Activated CD8-positive, alpha-beta memory T cell treated with anti-CD3 and anti-CD28 coated beads for 1 hour (primary cell): ENCODE data around the gene ABCD4.
"Not testable (repeated sequence)": the region's sequence is repeated elsewhere in the genome, so short reads cannot be mapped to it uniquely, and the experiment has no call there.

ENCODE experiments used
- DNase-seq, 2 donors: peaks; one replicate each; pipeline ENCODE4 v3.0.0-alpha.2; 2020; ENCODE audit warnings: low read depth in 1 of 2; ENCODE audit errors: extremely low read depth in 1 of 2

The ABCD4 gene

GRCh38 chr14:74308695-74309094, 6.0 kb upstream of the ABCD4 start:
- no peak for DNase-seq

- DNase-seq, result no peak
These were observed 544 bp downstream of the ABCD4 start for GRCh38 chr14:74302152-74302628.

- no peak for DNase-seq
These were observed 1.1 kb downstream of the ABCD4 start for GRCh38 chr14:74301594-74302151.

- peak in 1 of 2 donors; percentile 9 for DNase-seq
These were observed 3.6 kb downstream of the ABCD4 start for GRCh38 chr14:74299061-74299545.

GRCh38 chr14:74297986-74298385, 4.7 kb downstream of the ABCD4 start:
- no peak for DNase-seq

- no peak for DNase-seq
These were observed 6.7 kb downstream of the ABCD4 start for GRCh38 chr14:74296037-74296467.

- no peak for DNase-seq
These were observed 9.1 kb downstream of the ABCD4 start for GRCh38 chr14:74293606-74294005.

- no peak for DNase-seq
These were observed 10.7 kb downstream of the ABCD4 start for GRCh38 chr14:74292061-74292460.

- DNase-seq, result no peak
These were observed 12.3 kb downstream of the ABCD4 start for GRCh38 chr14:74290415-74290814.

- no peak for DNase-seq
These were observed 12.9 kb downstream of the ABCD4 start for GRCh38 chr14:74289801-74290200.

GRCh38 chr14:74286736-74287135, 16.0 kb downstream of the ABCD4 start:
- DNase-seq, result no peak

- DNase-seq, result no peak
These were observed 21.7 kb downstream of the ABCD4 start for GRCh38 chr14:74281069-74281468.

- DNase-seq, result no peak
These were observed 24.7 kb downstream of the ABCD4 start for GRCh38 chr14:74278080-74278479.

- no peak for DNase-seq
These were observed 27.4 kb downstream of the ABCD4 start for GRCh38 chr14:74275241-74275841.

GRCh38 chr14:74271365-74271764, 31.4 kb downstream of the ABCD4 start:
- DNase-seq, result no peak

- DNase-seq, result not testable (repeated sequence)
These were observed 32.2 kb downstream of the ABCD4 start for GRCh38 chr14:74270382-74271177.

- no peak for DNase-seq
These were observed 35.1 kb downstream of the ABCD4 start for GRCh38 chr14:74267588-74267987.

GRCh38 chr14:74265301-74265965, 37.3 kb downstream of the ABCD4 start:
- DNase-seq, result no peak

- DNase-seq, result no peak
These were observed 38.8 kb downstream of the ABCD4 start for GRCh38 chr14:74263921-74264320.

- DNase-seq, result no peak
These were observed 39.6 kb downstream of the ABCD4 start for GRCh38 chr14:74263181-74263580.

GRCh38 chr14:74262076-74262475, 40.7 kb downstream of the ABCD4 start:
- DNase-seq, result no peak
